ENCODE data around the gene TAX1BP1. TPM values are rescaled to one million over a fixed set of nuclear protein-coding genes. Genes with fewer than 3 reads are reported as not detected.

Gene TAX1BP1
- total RNA-seq, 3 donors from 2014 or later = 105 to 156 (median 110) TPM

- H3K9me3 ChIP-seq = no peaks in the 10 kb centered on the region
- DNase-seq (ENCODE audit: low spot score in 2 of 2) = no peak
- intact Hi-C loops (cut with DNase I; ENCODE audit: low total_unique reads) = no loop called here
- TF ChIP-seq CTCF (IDR thresholded peaks at IDR 0.05) (no peak), POLR2AphosphoS5 (IDR thresholded peaks at IDR 0.05) (no peak)
- H3K4me1 ChIP-seq = peaks cover 0 to 4% of the 10 kb centered on the region in 2 donors
- no peaks in the 10 kb centered on the region for H3K27me3 ChIP-seq
- H3K4me3 ChIP-seq = no peak overlapping the region
- H3K27ac ChIP-seq = no peak overlapping the region
- H3K36me3 ChIP-seq = no peaks in the 10 kb centered on the region
Observed at GRCh38 chr7:27870595-27870994, 130.6 kb downstream of the TAX1BP1 start.

- Histone ChIP-seq H3K4me1 (peaks cover 0 to 4% of the 10 kb centered on the region in 2 donors), H3K9me3 (no peaks in the 10 kb centered on the region), H3K36me3 (no peaks in the 10 kb centered on the region), H3K27ac (no peak overlapping the region), H3K27me3 (no peaks in the 10 kb centered on the region), H3K4me3 (no peak overlapping the region)
- DNase-seq (ENCODE audit: low spot score in 2 of 2) = no peak
- intact Hi-C loops (cut with DNase I; ENCODE audit: low total_unique reads) = no loop called here
- TF ChIP-seq CTCF (IDR thresholded peaks at IDR 0.05) (no peak), POLR2A (IDR thresholded peaks at IDR 0.05) (no peak), POLR2AphosphoS5 (IDR thresholded peaks at IDR 0.05) (no peak)
Observed at GRCh38 chr7:27871086-27871485, 131.1 kb downstream of the TAX1BP1 start.

- Histone ChIP-seq H3K4me1 (peaks cover 0 to 4% of the 10 kb centered on the region in 2 donors), H3K36me3 (no peaks in the 10 kb centered on the region), H3K27me3 (no peaks in the 10 kb centered on the region), H3K4me3 (no peak overlapping the region), H3K9me3 (no peaks in the 10 kb centered on the region), H3K27ac (no peak overlapping the region)
- no peak for DNase-seq (ENCODE audit: low spot score in 2 of 2)
- intact Hi-C loops (cut with DNase I; ENCODE audit: low total_unique reads) = no loop called here
- TF ChIP-seq POLR2AphosphoS5 (IDR thresholded peaks at IDR 0.05) (no peak), CTCF (IDR thresholded peaks at IDR 0.05) (no peak), POLR2A (IDR thresholded peaks at IDR 0.05) (no peak)
Observed at GRCh38 chr7:27871866-27872265, 131.9 kb downstream of the TAX1BP1 start.

GRCh38 chr7:27872356-27873275 is 132.7 kb downstream of the TAX1BP1 start:
- TF ChIP-seq POLR2AphosphoS5 (IDR thresholded peaks at IDR 0.05) (no peak), POLR2A (IDR thresholded peaks at IDR 0.05) (no peak), CTCF (IDR thresholded peaks at IDR 0.05) (no peak)
- intact Hi-C loops (cut with DNase I; ENCODE audit: low total_unique reads) = no loop called here
- no peak overlapping the region for H3K27ac ChIP-seq

More at GRCh38 chr7:27872356-27873275, 132.7 kb downstream of the TAX1BP1 start:
- no peak for DNase-seq (ENCODE audit: low spot score in 2 of 2)
- H3K36me3 ChIP-seq = no peaks in the 10 kb centered on the region
- H3K4me1 ChIP-seq = peaks cover 0 to 4% of the 10 kb centered on the region in 2 donors
- H3K4me3 ChIP-seq = no peak overlapping the region
- no peaks in the 10 kb centered on the region for H3K27me3 ChIP-seq
- H3K9me3 ChIP-seq = no peaks in the 10 kb centered on the region

Data from breast epithelium (tissue), 4 donors.